Fibroblast of lung (primary cell): ENCODE results near the gene GREB1.

Source experiments
- EZH2 ChIP-seq: IDR thresholded peaks from 2 replicates; pipeline ENCODE4 v1.5.1; 2012; ENCODE audit warnings: low read length, control low read depth, mild to moderate bottlenecking; ENCODE audit errors: missing control alignments
- TF ChIP-seq, protein P1 (sequence below), 2 donors: IDR thresholded peaks in 1 of 2; conservative IDR thresholded peaks in 1 of 2; 1 replicate in 1 of 2; 2 replicates in 1 of 2; pipeline ENCODE4 v1.5.1; 2011 to 2012; ENCODE audit warnings: low read length in 2 of 2, control low read depth in 1 of 2, inconsistent platforms in 1 of 2, low read depth in 1 of 2, mild to moderate bottlenecking in 1 of 2

DNA sequence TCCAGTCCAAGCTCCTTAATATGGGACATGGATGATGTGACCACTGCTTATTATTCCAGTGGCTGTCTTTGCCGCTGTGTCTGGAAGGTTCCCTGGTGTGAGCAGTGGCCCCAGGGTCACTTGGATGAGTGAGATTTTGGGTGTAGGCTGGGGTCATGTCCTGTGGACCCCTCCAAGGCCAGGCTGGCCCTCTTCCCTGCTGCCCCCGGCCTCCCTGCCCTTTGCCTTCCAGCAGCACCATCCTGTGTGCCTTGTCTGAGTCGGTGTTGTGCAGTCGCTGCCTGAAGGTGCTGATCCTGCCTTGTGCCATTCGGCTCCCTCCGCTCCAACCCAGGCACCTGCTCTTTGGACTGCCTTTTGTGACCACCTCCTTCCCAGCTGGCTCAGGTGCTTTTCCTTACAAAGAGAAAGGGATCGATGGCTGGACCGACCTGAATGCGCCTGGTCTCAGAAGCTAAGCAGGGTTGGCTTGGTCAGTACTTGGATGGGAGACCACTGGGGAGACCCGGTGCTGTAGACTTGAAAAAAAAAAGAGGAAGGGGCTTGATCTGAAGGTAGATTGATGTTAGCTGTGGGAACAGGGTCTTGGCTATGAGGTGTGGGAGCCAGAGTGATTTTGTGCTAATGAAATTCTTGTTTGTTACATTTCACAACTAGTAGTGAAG is 16.7 kb upstream of the GREB1 start:
- TF ChIP-seq, protein P1, sequence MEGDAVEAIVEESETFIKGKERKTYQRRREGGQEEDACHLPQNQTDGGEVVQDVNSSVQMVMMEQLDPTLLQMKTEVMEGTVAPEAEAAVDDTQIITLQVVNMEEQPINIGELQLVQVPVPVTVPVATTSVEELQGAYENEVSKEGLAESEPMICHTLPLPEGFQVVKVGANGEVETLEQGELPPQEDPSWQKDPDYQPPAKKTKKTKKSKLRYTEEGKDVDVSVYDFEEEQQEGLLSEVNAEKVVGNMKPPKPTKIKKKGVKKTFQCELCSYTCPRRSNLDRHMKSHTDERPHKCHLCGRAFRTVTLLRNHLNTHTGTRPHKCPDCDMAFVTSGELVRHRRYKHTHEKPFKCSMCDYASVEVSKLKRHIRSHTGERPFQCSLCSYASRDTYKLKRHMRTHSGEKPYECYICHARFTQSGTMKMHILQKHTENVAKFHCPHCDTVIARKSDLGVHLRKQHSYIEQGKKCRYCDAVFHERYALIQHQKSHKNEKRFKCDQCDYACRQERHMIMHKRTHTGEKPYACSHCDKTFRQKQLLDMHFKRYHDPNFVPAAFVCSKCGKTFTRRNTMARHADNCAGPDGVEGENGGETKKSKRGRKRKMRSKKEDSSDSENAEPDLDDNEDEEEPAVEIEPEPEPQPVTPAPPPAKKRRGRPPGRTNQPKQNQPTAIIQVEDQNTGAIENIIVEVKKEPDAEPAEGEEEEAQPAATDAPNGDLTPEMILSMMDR (conservative IDR thresholded peaks at IDR 0.05 in 1 of 2, IDR thresholded peaks at IDR 0.05 in 1 of 2; ENCODE audit: low read depth in 1 of 2, low read length in 2 of 2): no peak
- TF ChIP-seq EZH2: no peak
